Umbilical cord (tissue), 2 donors: Measurements from ENCODE around the gene HDAC9. TPM values are rescaled to one million over a fixed set of nuclear protein-coding genes. Genes with fewer than 3 reads are reported as not detected.

ENCODE experiments used
- DNase-seq: peaks from one replicate; pipeline ENCODE4 v3.0.0-alpha.2; 2015; ENCODE audit warnings: low spot score
- total RNA-seq: library from RNA; depleted of rRNA; stranded (reverse); fragments of >200 nt; gene quantifications from one replicate; pipeline ENCODE4 v1.2.3, GENCODE V29; 2014; ENCODE audit warnings: low replicate concordance; ENCODE audit not compliant: insufficient read depth

Gene HDAC9
- total RNA-seq, 1 donor from 2014 or later = 18.3 TPM

DNA sequence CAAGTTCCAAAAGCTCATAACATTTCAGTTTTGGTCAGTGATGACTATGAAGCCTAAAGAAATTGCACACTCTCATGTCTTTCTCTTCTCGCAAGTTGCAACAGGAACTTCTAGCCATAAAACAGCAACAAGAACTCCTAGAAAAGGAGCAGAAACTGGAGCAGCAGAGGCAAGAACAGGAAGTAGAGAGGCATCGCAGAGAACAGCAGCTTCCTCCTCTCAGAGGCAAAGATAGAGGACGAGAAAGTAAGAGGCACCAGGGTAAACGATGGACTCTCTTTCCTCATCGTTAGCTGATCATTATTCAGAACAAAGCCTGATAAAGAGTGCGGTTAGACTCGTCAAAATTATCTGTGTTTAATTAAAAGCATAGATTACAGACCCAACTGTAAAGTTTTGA is 94.7 kb downstream of the HDAC9 start:
- peak; percentile 29 for DNase-seq

DNA sequence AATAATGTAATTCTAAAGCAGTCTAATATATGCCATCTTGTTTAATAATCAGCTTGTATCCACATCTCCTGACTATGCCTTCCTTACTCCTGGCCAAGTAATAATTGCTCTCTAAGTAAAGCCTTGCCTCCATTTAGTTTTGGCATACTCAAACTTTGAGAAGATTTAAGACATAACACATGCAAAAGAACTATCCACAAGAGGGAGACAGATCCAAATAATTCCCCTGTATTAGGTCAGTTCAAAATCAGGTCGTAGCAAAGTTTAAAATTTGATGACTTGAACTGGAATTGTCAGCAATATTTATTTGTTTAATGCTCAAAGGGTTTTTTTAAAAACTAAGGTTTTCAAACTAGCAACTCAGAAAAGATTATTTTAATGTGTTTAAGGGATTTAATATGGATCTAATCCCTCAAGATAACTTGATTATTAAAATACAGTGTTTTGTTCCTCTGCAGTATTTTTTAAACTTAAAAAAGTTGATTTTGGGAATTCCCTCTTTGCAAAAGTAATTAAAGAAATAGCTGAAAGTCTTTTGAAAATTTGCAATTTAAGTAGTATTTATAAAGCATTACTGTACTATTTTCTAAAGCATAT is 95.3 kb downstream of the HDAC9 start:
- peak; percentile 77 for DNase-seq

DNA sequence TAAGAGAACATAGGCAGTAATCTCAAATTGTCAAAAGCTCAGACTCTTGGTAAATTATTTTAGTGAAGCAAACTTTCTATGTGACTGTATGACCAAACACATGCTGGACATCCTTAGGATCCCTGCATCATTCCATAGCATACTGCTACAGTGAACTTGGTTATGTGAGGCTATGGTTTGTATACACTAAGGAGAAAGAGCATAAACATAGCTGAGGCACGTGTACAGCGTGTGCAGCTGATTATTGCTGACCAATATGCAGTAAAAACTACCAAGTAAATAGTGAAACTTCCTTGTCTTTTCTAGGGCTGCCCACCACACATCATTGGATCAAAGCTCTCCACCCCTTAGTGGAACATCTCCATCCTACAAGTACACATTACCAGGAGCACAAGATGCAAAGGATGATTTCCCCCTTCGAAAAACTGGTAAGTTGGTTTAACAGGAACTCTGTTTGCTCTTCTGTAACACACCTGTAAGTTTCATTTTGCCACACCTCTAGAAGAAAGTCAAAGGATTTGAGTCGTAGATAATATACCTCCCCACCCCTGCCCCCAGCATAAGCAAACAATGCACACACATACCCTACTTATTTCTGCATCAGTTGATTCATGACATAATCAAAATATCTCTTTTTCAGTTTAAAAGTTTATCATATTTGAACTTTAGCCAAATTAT is 98.2 kb downstream of the HDAC9 start:
- DNase-seq = no peak

DNA sequence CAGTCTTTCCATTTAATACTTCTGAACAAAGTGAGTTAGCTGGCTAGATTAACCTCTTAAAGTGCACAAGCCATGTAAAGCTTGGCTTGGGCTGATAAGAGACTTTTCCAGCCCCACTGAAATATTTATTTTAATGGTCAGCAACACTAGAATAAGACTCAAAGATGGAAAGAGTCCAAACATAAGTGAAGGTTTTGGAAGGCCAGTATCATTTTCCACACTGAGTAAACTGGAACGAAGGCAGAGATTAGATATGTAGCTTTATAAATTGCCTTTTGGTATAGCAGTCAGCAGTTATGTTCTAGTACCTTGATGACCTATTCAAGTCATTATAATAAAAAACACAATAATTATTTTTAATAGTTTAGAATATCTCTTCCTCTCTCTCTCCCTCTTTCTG is 102.2 kb downstream of the HDAC9 start:
- DNase-seq = peak; percentile 81

DNA sequence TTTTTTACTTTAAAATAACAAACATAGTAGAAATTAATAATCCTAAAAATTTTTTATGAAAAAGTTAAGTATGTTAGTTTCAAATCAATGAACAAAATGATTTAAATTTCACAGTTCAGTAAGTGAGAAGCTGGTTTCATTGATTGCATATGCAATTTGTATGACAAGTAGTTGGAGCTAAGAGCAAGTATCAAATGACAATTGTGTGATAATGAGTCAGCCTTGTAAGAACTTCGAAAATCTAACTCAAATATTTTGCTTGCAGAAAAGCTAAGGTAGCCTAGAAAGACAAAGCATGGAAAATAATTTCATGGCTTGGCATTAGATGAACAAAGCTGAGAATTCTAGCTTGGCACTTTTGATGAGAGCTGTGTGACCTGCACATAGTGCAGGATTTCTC is 111.5 kb downstream of the HDAC9 start:
- DNase-seq = no peak

DNA sequence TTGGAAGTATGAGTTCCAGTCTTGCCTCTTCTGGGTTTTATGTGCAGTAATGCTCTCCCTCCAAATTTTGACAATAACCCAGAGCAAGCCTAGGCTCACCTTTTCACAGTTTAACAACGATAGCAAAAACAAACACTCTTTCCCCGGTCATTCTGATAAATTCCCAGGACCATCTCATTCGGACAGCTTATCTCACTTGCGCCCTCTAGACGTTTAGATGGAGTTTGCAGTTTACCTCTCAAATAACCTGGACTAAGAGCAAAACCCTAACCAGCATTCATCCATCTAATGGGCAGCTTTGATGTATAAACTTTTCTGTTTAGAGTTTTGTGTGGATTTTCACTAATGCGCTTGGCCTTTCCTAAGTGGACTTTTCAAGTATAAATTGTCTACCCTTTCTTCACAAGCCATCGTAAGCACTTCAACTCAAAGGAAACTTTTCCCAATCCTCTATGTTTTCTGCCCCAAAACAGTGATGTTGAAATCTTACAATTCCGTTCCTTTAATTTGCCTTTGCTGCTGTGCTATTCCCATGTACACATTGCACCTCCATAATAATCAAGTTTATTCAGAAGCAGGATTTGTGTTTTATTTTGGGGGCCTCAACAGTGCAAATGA is 114.9 kb downstream of the HDAC9 start:
- no peak for DNase-seq

DNA sequence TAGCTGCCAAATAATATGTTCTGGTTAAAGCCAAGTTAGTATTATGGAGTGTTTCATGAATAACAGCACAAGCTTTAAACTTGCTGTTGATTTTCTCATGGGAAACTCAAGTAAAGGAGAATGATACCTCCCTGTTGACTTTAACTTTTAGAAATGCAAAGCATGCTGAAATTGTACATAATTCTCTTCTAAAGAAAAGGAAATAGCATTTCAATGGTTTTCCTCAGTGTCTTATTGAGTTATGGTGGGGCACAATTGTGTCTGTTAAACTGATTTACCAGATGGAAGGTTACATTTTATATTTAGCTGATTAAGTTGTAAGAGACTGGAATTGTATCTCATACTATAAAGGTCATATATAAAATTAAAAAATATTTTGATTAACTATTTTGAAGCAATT is 119.3 kb downstream of the HDAC9 start:
- no peak for DNase-seq

DNA sequence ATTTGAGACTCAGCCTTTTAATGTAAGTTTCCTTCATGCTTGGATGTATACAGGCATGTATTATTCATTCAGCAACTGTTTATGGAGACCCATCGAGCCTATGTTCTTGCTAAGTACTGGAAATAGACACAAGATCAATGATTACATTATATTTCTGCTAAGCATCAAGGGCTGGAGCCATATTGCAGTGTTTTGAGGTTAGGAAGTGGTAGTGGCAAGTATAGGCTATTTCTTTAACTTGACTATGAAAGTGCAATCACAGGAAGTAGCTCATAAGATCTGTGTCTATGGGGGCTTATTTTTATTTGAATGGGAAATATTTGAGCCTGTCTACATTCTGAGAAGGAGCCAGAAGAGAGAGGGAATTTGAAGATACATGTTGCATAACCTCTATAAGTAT is 123.8 kb downstream of the HDAC9 start:
- no peak for DNase-seq

DNA sequence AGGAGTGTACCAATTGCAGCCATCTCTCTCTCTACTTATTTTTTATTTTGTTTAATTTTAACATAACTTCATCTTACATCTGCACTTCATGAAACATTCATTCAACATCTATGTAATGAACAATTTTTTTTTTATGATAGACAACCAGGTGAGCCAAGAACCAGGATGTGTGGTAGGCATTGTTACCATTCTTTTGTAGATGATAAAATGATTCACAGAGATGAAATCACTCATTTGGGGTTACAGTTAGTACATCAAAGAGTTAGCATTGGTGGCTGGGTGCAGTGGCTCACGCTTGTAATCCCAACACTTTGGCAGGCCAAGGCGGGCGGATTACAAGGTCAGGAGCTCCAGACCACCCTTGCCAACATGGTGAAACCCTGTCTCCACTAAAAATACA is 127.8 kb downstream of the HDAC9 start:
- DNase-seq = no peak

DNA sequence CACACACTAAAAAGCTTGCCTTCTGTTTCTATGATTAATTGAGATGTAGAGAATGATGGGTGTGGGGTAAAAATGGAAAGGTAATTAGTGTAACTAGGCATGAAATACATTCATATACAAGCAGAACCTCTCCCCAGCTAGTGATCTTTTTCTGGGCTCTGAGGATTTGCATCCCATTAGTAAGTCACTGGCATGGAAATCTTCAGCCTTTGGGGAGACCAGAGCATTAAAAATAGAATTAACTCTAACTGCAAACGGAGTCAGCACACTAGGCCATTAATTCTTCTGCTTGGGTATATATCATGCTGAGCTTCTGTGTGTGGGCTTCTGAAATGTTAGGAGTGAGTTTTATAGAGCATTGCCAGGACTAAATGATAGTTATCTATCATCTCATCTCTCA is 128.9 kb downstream of the HDAC9 start:
- no peak for DNase-seq

DNA sequence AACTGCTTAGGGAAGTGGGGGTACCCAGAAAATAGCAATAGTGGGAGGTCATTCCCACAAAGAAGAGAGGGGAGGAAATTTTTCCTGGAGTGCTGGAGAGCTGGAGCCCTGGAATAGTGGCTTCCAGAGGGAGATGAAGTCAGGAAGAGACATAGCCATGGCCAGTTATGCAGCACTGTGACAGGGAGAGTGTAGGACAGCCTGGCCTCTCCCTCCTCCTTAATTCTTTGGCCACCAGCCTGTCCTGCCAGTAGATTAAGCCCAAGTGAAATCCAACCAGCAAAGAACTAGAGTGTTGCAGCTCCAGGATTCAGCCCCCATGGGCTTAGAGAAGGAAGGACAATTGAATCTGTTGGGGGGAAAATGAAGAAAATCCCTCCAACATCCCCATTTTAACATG is 130.5 kb downstream of the HDAC9 start:
- no peak for DNase-seq

DNA sequence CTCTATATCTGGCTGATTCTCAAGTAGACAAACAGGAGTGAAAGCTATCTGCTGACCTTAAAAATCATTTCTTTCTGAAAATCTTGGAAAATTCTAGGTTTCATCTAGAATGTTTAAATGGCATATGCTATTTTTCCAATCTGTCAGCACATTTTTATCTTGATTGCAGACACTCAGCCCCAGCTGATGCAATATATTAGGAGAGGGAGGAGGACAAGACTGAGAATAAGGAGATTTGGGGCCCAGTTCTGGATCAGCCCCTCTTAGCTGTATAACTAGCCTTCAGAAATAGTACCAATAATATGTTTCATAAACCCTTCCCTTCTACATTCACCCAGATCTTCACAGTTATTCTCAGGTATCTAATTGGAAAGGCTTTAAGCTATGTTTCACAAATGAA is 131.2 kb downstream of the HDAC9 start:
- DNase-seq = peak; percentile 4

DNA sequence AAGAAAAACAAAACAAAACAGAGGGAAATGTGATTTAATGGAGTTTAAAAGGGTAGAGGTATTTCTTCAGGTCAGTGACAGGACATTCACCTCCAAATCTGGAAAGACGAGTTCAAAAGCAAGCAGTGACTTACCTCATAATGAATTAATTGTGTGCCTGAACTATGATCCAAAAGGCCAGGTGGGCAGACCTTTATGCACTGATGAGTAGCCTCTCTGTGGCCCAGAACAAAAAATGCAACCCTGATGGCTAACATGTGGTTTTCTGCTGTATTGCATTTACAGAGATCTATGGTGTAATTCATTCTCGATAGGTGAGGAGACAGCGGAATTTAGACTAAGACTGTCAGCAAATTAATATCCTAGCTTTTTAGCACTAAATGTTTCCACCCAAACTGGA is 142.0 kb downstream of the HDAC9 start:
- no peak for DNase-seq

DNA sequence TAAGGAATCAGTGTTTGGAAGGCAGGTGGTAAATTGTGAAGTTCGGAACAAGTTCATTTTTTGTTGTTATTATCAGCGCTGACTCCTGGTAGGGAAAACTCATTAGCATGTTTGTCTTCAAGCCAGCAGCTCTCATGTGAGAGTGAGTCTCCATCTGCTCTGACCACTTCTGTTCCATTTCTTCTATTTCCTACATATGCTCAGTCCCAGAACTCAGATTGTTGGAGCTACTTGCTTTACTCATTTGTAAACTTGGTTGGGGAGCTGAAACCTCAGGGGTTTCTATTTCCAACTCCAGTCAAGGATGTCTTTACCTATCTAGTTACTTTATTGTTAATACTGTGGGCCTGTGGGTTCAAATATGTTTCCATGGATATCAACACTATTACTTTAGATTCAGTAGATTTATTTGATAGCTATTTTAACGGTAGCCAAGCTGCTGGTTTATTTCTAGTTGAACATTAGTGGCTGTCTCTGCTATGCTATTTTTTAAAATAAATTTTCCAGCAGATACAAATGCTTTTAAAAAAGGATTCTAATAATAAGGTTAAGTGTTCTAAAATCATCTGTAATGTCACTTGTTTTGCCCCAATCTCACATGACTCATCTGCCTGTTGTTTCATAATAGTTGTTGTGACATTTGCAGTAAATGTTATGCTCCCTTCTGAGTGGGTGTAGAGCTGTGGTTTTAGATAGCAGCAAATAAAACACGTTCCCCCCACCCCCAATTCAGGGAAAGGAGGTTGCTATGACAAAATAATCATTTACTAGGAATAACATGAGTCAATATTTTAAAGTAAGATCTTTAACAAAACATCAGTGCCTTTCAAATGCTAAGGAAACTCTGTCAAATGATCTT is 143.3 kb downstream of the HDAC9 start:
- DNase-seq = no peak

DNA sequence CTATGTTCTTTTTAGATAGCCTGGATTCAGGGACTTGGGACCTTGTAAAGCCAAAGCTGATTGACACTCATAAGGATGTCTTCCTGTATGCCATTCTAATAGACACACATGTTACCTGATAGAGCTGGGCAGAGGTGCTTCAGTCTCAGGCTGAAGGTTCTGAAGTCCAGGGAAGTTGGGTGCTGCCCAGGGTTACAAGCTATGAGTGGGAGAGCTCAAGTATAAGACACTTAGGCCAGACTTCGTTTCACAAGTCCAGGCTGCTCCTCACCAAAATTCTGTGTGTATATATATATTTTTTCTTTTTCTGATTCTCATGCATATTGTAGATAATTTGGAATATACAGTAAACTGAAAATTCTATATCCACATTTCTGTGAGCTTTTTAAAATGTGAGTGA is 144.2 kb downstream of the HDAC9 start:
- DNase-seq = no peak

DNA sequence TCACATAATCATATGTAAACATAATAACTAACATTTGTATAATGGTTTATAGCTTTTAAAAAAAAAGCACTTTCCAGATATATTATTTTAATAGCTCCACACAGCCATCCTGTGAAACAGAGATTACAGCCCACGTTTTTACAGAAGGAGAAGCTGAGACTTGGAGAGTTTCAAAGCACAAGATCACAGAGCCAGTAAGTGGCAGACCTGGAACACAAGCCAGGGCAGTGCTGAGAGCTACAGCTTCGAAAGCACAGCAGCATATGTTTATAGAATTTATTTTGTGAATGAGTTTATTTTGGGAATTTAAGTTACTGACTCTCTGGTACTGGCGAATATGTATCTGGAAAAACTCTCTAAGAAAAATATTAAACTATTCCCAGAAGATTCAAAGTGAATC is 149.4 kb downstream of the HDAC9 start:
- DNase-seq = no peak

DNA sequence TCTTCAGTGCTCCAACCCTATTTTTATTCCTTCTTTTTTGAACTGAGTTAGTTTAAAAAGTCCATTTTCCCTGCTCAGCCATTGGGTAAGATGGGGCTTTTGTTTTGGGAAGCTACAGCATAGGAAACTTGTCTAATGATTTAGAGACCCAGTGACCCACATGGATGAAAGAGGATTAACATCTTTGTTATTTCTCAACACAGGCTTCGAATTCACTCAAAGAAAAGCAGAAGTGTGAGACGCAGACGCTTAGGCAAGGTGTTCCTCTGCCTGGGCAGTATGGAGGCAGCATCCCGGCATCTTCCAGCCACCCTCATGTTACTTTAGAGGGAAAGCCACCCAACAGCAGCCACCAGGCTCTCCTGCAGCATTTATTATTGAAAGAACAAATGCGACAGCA is 152.0 kb downstream of the HDAC9 start:
- no peak for DNase-seq

DNA sequence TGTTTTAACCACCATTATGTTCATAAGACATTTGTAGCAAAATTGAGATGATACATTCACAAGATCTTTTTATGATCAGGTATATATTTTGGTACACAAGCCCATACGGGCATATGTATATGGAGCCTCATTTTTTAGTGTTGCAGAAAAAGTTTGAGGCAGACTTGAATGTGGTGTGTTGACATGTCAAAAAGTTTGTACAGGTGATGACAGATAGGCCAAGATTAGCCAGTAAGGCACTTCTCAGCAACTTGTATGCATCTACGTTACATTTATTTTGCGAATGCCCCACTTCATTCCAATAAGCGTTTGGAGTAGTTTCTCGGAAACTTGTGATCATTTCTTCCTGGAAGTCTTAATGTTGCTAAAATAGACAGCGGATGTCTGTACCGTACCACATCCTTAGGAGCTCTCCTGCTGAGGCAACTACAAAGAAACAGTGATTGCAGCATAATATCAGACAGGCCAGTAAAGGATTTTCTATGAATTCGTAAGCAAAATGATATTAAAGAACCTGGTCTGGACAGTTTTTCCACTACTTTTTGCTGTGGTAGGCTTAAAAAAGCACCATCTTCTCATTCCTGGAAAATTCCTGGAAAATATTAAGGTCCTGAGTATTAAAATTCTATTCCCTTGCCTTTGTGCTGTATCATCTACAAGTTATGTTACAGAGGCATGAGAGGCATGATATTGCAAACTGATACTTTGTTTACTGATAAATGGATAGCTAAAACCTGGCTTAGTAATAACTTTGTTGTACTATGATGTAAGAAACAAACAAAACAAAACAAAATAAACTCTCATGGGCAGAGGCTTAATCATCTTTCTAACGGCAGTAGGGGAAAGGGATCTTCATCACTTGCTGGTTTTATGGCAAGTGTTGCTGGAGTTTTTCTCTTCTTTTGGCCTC is 153.6 kb downstream of the HDAC9 start:
- DNase-seq = peak; percentile 45

DNA sequence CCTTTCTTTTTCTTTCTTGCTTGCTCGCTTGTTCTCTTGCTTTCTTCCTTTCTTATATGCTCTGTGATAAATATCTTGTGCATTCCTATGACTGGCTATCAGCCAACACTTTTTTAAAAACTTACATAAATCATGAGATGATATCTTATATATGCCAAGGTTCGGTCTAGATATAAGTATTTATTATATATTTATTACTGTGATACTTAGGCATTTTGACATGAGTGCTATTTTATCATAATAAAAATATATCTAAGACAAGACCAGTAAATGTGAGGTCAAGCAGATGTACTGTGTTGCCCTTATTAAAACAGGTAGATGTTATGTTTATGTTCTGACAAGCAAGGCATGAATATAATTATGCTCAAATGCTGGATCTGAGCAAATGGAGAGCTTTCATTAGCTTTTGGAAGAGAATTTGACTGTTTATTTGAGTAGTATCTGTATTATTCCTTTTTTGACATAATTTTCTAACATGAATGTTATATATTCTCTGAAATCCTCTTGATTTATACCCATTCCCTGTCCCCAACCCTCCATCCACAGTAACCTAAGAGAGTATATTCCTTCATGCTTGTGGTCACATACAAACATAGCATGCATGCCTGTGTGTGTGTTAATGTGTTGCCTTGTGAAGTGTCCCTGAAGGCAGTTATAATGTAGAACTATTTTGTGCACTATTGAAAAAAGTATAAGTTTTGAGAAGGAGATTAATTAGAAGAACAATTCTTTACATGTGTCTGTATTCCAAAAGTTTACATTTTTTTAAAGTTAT is 158.0 kb downstream of the HDAC9 start:
- DNase-seq = peak; percentile 30

DNA sequence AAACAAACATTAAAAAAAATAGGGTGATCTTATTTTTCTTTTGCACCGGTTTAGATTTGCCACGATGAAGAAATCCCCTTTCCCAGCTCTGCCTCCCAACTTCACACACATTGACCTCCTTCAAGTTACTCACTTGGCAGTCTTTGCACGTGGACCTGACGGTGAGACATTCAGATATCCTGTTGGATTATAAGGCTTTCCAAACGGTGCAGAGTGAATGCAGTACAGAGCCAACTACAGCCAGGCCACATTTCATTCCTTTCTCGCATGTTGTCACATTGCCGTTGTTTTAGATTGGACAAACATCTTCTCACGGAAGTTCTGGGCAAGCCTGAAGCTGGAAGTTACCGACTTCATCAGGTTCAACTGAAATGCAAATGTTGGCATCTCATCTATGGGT is 159.2 kb downstream of the HDAC9 start:
- no peak for DNase-seq

DNA sequence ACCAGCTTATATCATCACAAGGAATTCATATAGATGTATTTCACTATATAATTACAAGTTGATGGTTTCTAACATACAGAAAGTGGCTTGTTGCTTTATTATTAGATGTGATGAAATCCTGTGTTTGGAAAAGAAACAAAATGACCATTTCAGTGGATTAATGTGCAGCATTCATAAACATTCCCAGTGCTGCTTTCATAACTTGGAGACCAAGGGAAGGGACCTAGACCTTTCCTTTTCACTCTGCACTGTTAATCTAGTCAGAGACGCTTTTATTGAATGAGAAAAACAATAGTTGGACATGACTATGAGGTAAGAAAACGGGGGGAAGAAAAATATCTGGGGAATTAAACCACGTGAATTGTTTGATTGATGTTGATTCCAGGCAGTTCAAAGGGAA is 160.0 kb downstream of the HDAC9 start:
- DNase-seq = no peak
